A549 (cell line): Measurements from ENCODE around the gene HMX1. TPM values are rescaled to one million over a fixed set of nuclear protein-coding genes. Genes with fewer than 3 reads are reported as not detected.

Source experiments
- ATAC-seq, 2 experiments: fragments of 200-7000 bp in 1 of 2; fragments of >200 bp in 1 of 2; cut with Nextera tagmentation in 1 of 2; cut with Tn5 transposase in 1 of 2; 3 replicates each; pipeline versions ENCODE4 v1.8.0 to v1.9.1; 2018 to 2020; ENCODE audit warnings: mild to moderate bottlenecking in 1 of 2, moderate library complexity in 1 of 2
- CTCF ChIA-PET: fragments of 300-600 bp; sonication (Branson Sonifier 250); formaldehyde crosslinking; extraction: SDS; loops from one replicate; lab custom pipeline; 2021; ENCODE audit warnings: antibody characterized with exemption, inconsistent platforms; lab: Yijun Ruan, JAX
- POLR2A ChIA-PET: fragments of 350-600 bp; formaldehyde crosslinking; extraction: SDS; loops from one replicate; lab custom pipeline; 2021; ENCODE audit warnings: antibody characterized with exemption, inconsistent platforms; lab: Yijun Ruan, JAX
- DNase-seq, 2 experiments: peaks; one replicate each; pipeline versions ENCODE4 v3.0.0 to v3.0.0-alpha.2; 2011 to 2016; ENCODE audit warnings: low read depth in 1 of 2, low spot score in 1 of 2
- FAIRE-seq: peaks from 2 replicates; lab custom pipeline; 2011; peaks lifted over from hg19 to GRCh38; lab: Jason Lieb, UNC
- H3K27ac ChIP-seq, 2 experiments: fragments of >200 bp; sonication (Bioruptor Twin); formaldehyde crosslinking; 3 replicates each; pipeline ENCODE4 v1.5.1; 2016 to 2017
- H3K4me1 ChIP-seq: fragments of >200 bp; sonication (Bioruptor Twin); formaldehyde crosslinking; 3 replicates; pipeline ENCODE4 v1.6.1; 2016
- H3K4me2 ChIP-seq: fragments of >200 bp; sonication (Bioruptor Twin); formaldehyde crosslinking; 3 replicates; pipeline ENCODE4 v1.6.1; 2016
- H3K4me3 ChIP-seq: fragments of >200 bp; sonication (Bioruptor Twin); formaldehyde crosslinking; 3 replicates; pipeline ENCODE4 v1.5.1; 2016
- H3K9me3 ChIP-seq: fragments of >200 bp; sonication (Bioruptor Twin); formaldehyde crosslinking; 3 replicates; pipeline ENCODE4 v1.6.1; 2016
- FOSB ChIP-seq: fragments of 250-450 bp; sonication (Bioruptor Pico); IDR thresholded peaks from 2 replicates; pipeline ENCODE4 v1.5.0; 2020; ENCODE audit warnings: mild to moderate bottlenecking, moderate library complexity
- GATA3 ChIP-seq: IDR thresholded peaks from 2 replicates; pipeline ENCODE4 v1.6.1; 2012; ENCODE audit warnings: borderline replicate concordance
- HOXA7 ChIP-seq: fragments of 250-450 bp; sonication (Bioruptor Pico); IDR thresholded peaks from 2 replicates; pipeline ENCODE4 v1.5.0; 2020; ENCODE audit warnings: mild to moderate bottlenecking, moderate library complexity
- HOXB13 ChIP-seq: fragments of 250-450 bp; sonication (Bioruptor Pico); IDR thresholded peaks from 2 replicates; pipeline ENCODE4 v1.5.0; 2020; ENCODE audit warnings: low read depth, mild to moderate bottlenecking, moderate library complexity
- HOXB5 ChIP-seq: fragments of 250-450 bp; sonication (Bioruptor Pico); IDR thresholded peaks from 2 replicates; pipeline ENCODE4 v1.5.0; 2020; ENCODE audit warnings: mild to moderate bottlenecking, moderate library complexity
- JUN ChIP-seq, 2 experiments: fragments of >200 bp; sonication (Bioruptor Twin); formaldehyde crosslinking; IDR thresholded peaks; 2 replicates in 1 of 2; 3 replicates in 1 of 2; pipeline ENCODE4 v1.6.1; 2016 to 2017
- JUNB ChIP-seq: fragments of >200 bp; sonication (Bioruptor Twin); formaldehyde crosslinking; IDR thresholded peaks from 2 replicates; pipeline ENCODE4 v1.6.1; 2016
- KDM5A ChIP-seq: fragments of 200-600 bp; sonication (generic); IDR thresholded peaks from 2 replicates; pipeline ENCODE4 v1.6.1; 2016; ENCODE audit warnings: antibody characterized with exemption, mild to moderate bottlenecking
- MAFK ChIP-seq: fragments of 450-650 bp; IDR thresholded peaks from 2 replicates; pipeline ENCODE4 v1.6.1; 2014; ENCODE audit not compliant: partially characterized antibody
- MYC ChIP-seq: IDR thresholded peaks from 2 replicates; pipeline ENCODE4 v1.6.1; 2012; ENCODE audit warnings: mild to moderate bottlenecking, inconsistent platforms, low read length, improper control_type of control experiment, borderline replicate concordance
- POLR2AphosphoS2 ChIP-seq: conservative IDR thresholded peaks from 2 replicates; pipeline ENCODE4 v1.6.1; 2012; ENCODE audit warnings: low read length, improper control_type of control experiment, inconsistent platforms
- RCOR1 ChIP-seq: fragments of 150-350 bp; IDR thresholded peaks from 2 replicates; pipeline ENCODE4 v1.6.1; 2014; ENCODE audit warnings: antibody characterized with exemption, low read length, low read depth
- RNF2 ChIP-seq: fragments of 200-600 bp; sonication (generic); IDR thresholded peaks from 2 replicates; pipeline ENCODE4 v1.6.1; 2016; ENCODE audit warnings: low read depth, mild to moderate bottlenecking, antibody characterized with exemption, moderate library complexity, borderline replicate concordance
- SMC3 ChIP-seq: fragments of >200 bp; sonication (Bioruptor Twin); formaldehyde crosslinking; IDR thresholded peaks from 3 replicates; pipeline ENCODE4 v1.6.1; 2018; ENCODE audit warnings: inconsistent platforms
- ZSCAN20 ChIP-seq: fragments of 250-450 bp; sonication (Bioruptor Pico); IDR thresholded peaks from 2 replicates; pipeline ENCODE4 v1.8.0; 2022; ENCODE audit warnings: mild to moderate bottlenecking, moderate library complexity
- WGBS: methylation state at CpG from one replicate; pipeline ENCODE4 v1.1.6; 2017; ENCODE audit errors: missing lambda C conversion rate; 5-methylcytosine and 5-hydroxymethylcytosine counted together
- polyA plus RNA-seq, 4 experiments: library from polyadenylated mRNA; depleted of rRNA in 3 of 4; stranded (reverse); fragments of >200 nt; fragmentation: RNase III in 1 of 4; extraction: RNeasy Plus Mini Kit Qiagen cat#74134 plus additional on column Dnase treatment in 1 of 4; gene quantifications; 2 replicates in 3 of 4; 3 replicates in 1 of 4; pipeline ENCODE4 v1.2.3, GENCODE V29; 2011 to 2017
- TF ChIP-seq, protein P1 (sequence below): fragments of >200 bp; sonication (Bioruptor Twin); formaldehyde crosslinking; IDR thresholded peaks from 2 replicates; pipeline ENCODE4 v1.6.1; 2016
- TF ChIP-seq, protein P2 (sequence below): fragments of 250-450 bp; sonication (Bioruptor Pico); IDR thresholded peaks from 2 replicates; pipeline ENCODE4 v1.5.0; 2020; ENCODE audit warnings: low read depth, mild to moderate bottlenecking, moderate library complexity
- TF ChIP-seq, protein P3 (sequence below): fragments of 250-450 bp; sonication (Bioruptor Pico); IDR thresholded peaks from 2 replicates; pipeline ENCODE4 v1.5.0; 2021; ENCODE audit warnings: mild to moderate bottlenecking, moderate library complexity, borderline replicate concordance
- TF ChIP-seq, protein P4 (sequence below): IDR thresholded peaks from 2 replicates; pipeline ENCODE4 v1.6.1; 2012; ENCODE audit warnings: low read depth, borderline replicate concordance
- TF ChIP-seq, protein P5 (sequence below): IDR thresholded peaks from 2 replicates; pipeline ENCODE4 v1.6.1; 2012

HMX1 gene
- polyA plus RNA-seq, 2 of the 4 experiments (the other 2 are of a cell fraction), result 0.06 TPM; not detected in 1

DNA sequence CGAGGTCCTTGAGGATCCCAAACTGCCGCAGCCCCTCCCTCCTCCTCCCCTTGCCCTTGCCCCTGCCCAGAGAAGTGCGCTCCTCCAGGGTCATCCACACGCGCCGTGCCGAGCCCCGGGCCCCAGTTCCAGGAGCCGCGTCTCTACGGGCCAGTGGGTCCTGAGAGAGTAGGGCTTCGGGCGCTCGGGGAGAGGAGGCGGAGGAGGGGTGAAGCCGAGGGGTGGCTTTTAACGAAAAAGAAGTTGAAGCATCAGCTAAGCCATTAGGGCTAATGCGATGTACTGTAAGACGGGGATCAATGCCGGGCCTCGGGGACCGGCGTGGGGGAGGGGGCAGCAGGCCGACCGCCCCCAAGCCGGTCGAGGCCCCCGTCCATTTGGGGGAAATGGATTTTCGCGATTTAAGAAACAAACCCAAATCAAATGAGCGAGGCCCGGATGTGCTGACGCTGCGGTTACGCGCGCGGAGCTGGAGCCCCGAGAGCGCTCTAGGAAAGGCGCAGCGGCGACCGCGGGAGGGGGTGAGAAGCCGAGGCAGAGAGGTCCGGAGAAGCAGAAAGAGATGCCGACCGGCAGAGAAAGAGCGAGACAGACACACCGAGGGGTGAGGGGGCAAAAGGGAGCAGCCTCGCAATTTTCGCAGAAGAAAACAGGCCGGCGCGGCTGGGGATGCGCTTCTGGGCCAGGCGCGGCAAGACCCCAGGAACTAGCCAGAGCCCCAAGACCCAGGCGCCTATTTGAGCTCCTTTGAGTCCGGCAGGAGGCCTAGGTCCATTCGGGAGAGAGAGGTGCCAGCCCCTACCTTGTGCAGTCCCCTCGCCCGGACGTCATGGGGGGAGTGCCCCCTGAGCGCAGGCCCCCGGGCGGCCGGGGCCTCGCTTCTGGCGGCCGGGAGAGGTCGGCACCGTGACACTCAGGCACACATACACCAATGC lies 13.6 kb downstream of the HMX1 start:
- CTCF ChIA-PET, result no interaction called here
- ATAC-seq, result peak in 1 of 2 experiments; percentile 34; a peak in 2 of 6 replicates
- Histone ChIP-seq H3K4me2 (peak overlapping the region; percentile 60), H3K27ac (no peak overlapping the region)
- TF ChIP-seq HOXA7 (CRISPR knock-in tag) (no peak), RNF2 (no peak), MAFK (peak; percentile 53)
- TF ChIP-seq, all 56 proteins: peak for 1
- WGBS, result 8% methylated on average over 43 of the region's 74 CpGs
- peak overlapping the region; percentile 23; the same call in 1 of the 3 replicates for H3K4me3 ChIP-seq
- no peaks in the 10 kb centered on the region for H3K9me3 ChIP-seq
- DNase-seq (no peak), FAIRE-seq (no peak)
- POLR2A ChIA-PET, result no interaction called here
- peaks cover 19% of the 10 kb centered on the region; the same call in 1 of the 3 replicates for H3K4me1 ChIP-seq

DNA sequence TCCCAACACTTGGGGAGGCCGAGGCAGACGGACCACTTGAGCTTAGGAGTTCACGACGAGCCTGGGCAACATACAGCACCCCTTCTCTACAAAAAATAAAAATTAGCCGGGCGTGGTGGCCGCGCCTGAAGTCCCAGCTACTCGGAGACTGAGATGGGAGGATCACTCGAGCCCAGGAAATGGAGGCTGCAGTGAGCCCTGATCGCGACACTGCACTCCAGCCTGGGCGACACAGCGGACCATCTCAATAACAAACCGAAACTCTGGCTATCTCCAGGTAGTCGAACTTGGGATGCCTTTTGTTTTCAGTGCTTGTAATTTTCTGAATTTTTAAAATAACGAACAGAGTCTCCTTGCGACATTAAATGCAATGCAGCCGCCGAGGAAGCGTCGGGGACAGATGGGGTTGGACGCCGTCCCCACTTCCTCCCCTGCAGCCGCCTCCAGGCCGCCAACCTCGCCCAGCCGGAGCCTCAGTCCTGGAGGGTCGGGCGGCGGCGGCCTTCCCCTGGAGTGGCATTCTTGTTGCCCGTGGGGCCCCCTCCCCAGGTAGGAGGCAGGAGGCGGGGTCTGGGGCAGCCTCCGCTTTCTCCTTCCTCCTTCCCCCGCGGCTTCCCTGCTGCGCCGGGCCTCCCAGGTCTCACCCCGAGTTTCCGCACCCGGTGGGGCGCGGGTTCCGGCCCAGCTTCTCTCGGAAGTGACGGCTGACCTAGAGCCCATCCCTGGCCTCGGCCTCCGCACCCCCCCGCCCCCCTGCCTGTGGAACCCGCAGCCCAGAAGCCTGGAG lies 14.6 kb downstream of the HMX1 start:
- DNase-seq, result no peak
- ATAC-seq, result no peak
- Histone ChIP-seq H3K4me1 (peaks cover 19% of the 10 kb centered on the region; the same call in 1 of the 3 replicates), H3K4me3 (peak overlapping the region; percentile 15; the same call in 1 of the 3 replicates), H3K27ac (no peak overlapping the region), H3K4me2 (peak overlapping the region; percentile 60), H3K9me3 (no peaks in the 10 kb centered on the region)
- 7% methylated on average over 27 of the region's 51 CpGs for WGBS
- ChIA-PET POLR2A (no interaction called here), CTCF (interaction anchor here (1.2 kb wide), 1 partner anchor 9 kb away, joined by 3 read pairs; no protein-coding TSS in a partner anchor)
- FAIRE-seq, result no peak
- TF ChIP-seq HOXB13 (CRISPR knock-in tag) (no peak), MYC (no peak), JUN (IDR thresholded peaks at IDR 0.05) (no peak), SMC3 (no peak), POLR2AphosphoS2 (no peak), GATA3 (no peak), RCOR1 (no peak), HOXB5 (CRISPR knock-in tag) (no peak), FOSB (CRISPR knock-in tag) (no peak), KDM5A (no peak), JUNB (no peak), ZSCAN20 (CRISPR knock-in tag) (no peak)
- TF ChIP-seq, protein P1, sequence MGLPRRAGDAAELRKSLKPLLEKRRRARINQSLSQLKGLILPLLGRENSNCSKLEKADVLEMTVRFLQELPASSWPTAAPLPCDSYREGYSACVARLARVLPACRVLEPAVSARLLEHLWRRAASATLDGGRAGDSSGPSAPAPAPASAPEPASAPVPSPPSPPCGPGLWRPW, result no peak
- TF ChIP-seq, protein P2, sequence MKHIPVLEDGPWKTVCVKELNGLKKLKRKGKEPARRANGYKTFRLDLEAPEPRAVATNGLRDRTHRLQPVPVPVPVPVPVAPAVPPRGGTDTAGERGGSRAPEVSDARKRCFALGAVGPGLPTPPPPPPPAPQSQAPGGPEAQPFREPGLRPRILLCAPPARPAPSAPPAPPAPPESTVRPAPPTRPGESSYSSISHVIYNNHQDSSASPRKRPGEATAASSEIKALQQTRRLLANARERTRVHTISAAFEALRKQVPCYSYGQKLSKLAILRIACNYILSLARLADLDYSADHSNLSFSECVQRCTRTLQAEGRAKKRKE (CRISPR knock-in tag), result no peak
- TF ChIP-seq, protein P3, sequence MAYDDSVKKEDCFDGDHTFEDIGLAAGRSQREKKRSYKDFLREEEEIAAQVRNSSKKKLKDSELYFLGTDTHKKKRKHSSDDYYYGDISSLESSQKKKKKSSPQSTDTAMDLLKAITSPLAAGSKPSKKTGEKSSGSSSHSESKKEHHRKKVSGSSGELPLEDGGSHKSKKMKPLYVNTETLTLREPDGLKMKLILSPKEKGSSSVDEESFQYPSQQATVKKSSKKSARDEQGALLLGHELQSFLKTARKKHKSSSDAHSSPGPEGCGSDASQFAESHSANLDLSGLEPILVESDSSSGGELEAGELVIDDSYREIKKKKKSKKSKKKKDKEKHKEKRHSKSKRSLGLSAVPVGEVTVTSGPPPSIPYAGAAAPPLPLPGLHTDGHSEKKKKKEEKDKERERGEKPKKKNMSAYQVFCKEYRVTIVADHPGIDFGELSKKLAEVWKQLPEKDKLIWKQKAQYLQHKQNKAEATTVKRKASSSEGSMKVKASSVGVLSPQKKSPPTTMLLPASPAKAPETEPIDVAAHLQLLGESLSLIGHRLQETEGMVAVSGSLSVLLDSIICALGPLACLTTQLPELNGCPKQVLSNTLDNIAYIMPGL (CRISPR knock-in tag), result no peak
- TF ChIP-seq, protein P4, sequence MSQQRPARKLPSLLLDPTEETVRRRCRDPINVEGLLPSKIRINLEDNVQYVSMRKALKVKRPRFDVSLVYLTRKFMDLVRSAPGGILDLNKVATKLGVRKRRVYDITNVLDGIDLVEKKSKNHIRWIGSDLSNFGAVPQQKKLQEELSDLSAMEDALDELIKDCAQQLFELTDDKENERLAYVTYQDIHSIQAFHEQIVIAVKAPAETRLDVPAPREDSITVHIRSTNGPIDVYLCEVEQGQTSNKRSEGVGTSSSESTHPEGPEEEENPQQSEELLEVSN, result no peak
- TF ChIP-seq, protein P5, sequence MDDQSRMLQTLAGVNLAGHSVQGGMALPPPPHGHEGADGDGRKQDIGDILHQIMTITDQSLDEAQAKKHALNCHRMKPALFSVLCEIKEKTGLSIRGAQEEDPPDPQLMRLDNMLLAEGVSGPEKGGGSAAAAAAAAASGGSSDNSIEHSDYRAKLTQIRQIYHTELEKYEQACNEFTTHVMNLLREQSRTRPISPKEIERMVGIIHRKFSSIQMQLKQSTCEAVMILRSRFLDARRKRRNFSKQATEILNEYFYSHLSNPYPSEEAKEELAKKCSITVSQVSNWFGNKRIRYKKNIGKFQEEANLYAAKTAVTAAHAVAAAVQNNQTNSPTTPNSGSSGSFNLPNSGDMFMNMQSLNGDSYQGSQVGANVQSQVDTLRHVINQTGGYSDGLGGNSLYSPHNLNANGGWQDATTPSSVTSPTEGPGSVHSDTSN, result no peak
